Neural cell (in vitro differentiated cells): ENCODE results near the gene NLN.

Experiments used
- CTCF ChIP-seq: fragments of 450-650 bp; IDR thresholded peaks from 2 replicates; pipeline ENCODE4 v1.5.1; 2014; ENCODE audit warnings: antibody characterized with exemption, mild to moderate bottlenecking, moderate library complexity; ENCODE audit not compliant: poor library complexity, severe bottlenecking
- EP300 ChIP-seq: fragments of 450-650 bp; conservative IDR thresholded peaks from 2 replicates; pipeline ENCODE4 v1.6.1; 2014; ENCODE audit warnings: antibody characterized with exemption, mild to moderate bottlenecking, moderate library complexity; ENCODE audit not compliant: poor library complexity, severe bottlenecking
- EZH2 ChIP-seq: fragments of 200-600, 300-800 bp; shearing (Covaris generic), sonication (generic); IDR thresholded peaks from 2 replicates; pipeline ENCODE4 v1.6.1; 2014; ENCODE audit warnings: antibody characterized with exemption, low read length, borderline replicate concordance, mild to moderate bottlenecking; ENCODE audit not compliant: insufficient read depth, poor library complexity, severe bottlenecking
- MXI1 ChIP-seq: fragments of 450-650 bp; conservative IDR thresholded peaks from 2 replicates; pipeline ENCODE4 v1.6.1; 2014; ENCODE audit warnings: antibody characterized with exemption, mild to moderate bottlenecking; ENCODE audit not compliant: poor library complexity, severe bottlenecking
- POLR2AphosphoS5 ChIP-seq: IDR thresholded peaks from 2 replicates; pipeline ENCODE4 v1.6.1; 2012
- RAD21 ChIP-seq: fragments of 450-650 bp; conservative IDR thresholded peaks from 2 replicates; pipeline ENCODE4 v1.6.1; 2014; ENCODE audit warnings: antibody characterized with exemption, mild to moderate bottlenecking, moderate library complexity
- SMC3 ChIP-seq: fragments of 450-650 bp; conservative IDR thresholded peaks from 2 replicates; pipeline ENCODE4 v1.6.1; 2014; ENCODE audit warnings: antibody characterized with exemption, mild to moderate bottlenecking, moderate library complexity; ENCODE audit not compliant: poor library complexity
- TAF1 ChIP-seq: IDR thresholded peaks from 2 replicates; pipeline ENCODE4 v1.6.1; 2012; ENCODE audit warnings: low read depth
- TF ChIP-seq, protein P1 (sequence below): IDR thresholded peaks from 2 replicates; pipeline ENCODE4 v1.6.1; 2012; ENCODE audit warnings: borderline replicate concordance

GRCh38 chr5:65721720-65722574 is at the start of gene NLN, which contains the start of gene SGTB:
- TF ChIP-seq, protein P1, sequence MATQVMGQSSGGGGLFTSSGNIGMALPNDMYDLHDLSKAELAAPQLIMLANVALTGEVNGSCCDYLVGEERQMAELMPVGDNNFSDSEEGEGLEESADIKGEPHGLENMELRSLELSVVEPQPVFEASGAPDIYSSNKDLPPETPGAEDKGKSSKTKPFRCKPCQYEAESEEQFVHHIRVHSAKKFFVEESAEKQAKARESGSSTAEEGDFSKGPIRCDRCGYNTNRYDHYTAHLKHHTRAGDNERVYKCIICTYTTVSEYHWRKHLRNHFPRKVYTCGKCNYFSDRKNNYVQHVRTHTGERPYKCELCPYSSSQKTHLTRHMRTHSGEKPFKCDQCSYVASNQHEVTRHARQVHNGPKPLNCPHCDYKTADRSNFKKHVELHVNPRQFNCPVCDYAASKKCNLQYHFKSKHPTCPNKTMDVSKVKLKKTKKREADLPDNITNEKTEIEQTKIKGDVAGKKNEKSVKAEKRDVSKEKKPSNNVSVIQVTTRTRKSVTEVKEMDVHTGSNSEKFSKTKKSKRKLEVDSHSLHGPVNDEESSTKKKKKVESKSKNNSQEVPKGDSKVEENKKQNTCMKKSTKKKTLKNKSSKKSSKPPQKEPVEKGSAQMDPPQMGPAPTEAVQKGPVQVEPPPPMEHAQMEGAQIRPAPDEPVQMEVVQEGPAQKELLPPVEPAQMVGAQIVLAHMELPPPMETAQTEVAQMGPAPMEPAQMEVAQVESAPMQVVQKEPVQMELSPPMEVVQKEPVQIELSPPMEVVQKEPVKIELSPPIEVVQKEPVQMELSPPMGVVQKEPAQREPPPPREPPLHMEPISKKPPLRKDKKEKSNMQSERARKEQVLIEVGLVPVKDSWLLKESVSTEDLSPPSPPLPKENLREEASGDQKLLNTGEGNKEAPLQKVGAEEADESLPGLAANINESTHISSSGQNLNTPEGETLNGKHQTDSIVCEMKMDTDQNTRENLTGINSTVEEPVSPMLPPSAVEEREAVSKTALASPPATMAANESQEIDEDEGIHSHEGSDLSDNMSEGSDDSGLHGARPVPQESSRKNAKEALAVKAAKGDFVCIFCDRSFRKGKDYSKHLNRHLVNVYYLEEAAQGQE = peak; percentile 12
- TF ChIP-seq CTCF = no peak
- TF ChIP-seq MXI1 = peak; percentile 93
- TF ChIP-seq EP300 = no peak
- no peak for TF ChIP-seq POLR2AphosphoS5
- no peak for TF ChIP-seq TAF1
- peak; percentile 23 for TF ChIP-seq RAD21
- no peak for TF ChIP-seq EZH2
- TF ChIP-seq SMC3 = no peak
